Stimulated activated CD8-positive, alpha-beta memory T cell treated with anti-CD3 and anti-CD28 coated beads, Interleukin-4, amount 100 ng/mL, for 24 hours (primary cell): ENCODE measurements around the gene RNF212.
A peak's percentile ranks its signal among the peaks of the same experiment; 100 is the strongest.
"Not testable (repeated sequence)": the region's sequence is repeated elsewhere in the genome, so short reads cannot be mapped to it uniquely, and the experiment has no call there.

Source experiments
- DNase-seq: peaks from one replicate; pipeline ENCODE4 v3.0.0-alpha.2; 2020; ENCODE audit warnings: low read depth

RNF212 gene

DNA sequence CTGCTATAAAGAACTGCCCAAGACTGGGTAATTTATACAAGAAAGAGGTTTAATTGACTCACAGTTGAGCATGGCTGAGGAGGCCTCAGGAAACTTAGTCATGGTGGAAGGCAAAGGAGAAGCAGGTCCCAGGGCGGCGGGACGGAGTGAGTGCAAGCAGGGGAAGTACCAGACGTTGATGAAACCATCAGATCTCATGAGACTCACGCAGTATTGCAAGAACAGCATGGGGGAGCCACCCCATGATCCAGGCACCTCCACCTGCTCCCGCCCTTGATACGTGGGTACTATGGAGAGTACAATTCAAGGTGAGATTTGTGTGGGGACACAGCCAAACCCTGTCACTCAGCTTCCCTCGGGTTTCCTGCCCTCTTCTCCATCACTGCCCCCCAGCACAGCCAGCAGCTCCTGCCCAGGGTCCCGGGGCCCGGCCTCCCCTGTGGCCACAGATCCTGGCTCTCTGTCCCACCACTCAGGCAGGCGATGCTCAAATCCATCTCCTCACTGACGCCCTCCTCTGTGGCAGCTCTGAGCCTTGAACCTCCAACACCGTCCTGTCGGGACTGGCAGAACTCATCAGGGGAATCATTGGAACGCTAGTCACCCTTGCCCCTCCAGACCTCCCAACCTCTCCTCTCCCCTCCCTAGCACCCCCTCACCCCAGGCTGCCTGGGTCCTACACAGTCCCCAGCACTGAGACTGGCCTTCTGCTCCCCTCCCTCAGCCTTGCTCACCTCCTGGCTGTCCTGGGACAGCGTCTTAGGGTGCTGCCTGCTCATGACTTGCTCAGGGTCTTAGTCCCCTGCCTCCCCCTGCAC, 64.4 kb downstream of the RNF212 start:
- no peak for DNase-seq

DNA sequence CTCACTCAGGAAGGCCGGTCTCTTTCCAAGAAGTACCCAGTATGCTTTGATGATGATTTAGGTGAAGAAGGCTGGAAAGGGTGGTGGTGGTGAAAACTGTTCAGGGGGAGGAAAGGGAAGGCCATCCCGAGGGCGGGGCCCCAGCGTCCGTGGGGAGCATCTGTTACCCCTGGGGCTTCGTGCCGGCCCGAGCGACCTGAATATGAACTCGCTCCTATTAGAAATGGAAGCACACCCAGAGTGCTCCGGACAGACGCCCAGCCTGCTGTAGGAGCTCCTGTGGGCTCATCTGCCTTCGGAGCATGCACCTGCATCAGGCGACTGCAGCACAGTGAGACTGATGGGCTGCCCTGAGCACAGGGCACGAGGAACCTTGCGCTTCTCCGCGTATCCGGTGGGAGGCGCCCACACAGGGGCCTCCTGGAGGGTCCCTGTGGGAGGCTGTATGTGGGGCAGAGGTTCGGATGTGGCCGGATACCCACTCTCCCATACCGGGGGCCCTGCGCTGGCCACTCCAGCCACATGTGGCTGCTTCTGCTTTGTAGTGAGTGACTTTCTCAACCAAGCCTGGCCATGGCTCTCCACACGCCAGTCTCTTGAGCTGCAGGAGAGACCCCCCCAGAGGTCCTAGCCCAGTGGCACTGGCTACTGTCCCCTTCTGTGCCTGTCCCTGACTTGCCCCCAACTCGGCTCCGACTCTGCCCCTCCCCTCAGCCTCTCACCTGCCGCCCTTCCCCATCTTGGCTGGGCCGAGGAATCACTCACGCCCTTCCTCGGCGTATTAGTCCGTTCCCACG, 65.2 kb downstream of the RNF212 start:
- no peak for DNase-seq

DNA sequence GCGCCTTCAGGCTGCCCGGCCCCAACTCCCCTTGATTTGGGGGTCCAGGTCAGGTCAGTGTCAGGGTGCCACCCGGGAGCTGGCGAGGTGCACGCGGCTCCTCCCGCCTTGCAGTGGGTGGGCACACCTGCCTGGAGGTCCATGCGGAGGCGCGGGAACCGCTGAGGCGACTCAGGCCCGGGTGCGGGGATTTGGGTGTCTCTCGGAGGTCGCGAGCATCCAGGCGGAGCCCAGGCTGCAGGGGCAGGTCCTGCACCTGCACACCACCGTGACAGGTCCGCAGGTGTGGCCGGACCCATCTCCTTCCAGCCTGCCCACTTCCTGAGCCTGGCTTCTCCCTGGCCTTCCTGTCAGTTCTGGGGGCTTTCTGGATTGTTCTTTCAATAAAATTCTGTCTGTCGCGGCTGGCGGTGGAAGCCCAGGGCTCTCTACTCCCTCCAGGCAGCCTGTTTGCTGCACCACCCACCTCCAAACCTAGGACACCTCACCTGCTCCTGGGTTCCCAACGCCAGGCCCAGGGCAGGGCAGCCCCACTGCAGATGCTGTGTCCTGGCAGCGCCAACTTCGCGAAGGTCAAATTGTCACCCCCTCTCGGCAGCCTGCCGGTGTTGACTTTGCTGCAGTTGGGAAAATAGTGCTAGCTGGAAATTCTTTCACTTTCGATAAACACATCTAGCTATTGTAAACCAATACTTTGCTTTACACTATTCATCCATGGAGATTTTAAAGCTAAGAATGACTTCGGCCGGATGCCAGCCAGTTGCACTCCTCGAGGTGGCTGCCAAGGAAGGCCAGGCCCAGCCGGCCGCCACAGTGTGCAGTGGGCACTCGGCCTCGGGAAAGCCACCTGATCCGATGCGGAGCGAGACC, 66.0 kb downstream of the RNF212 start:
- DNase-seq: no peak

DNA sequence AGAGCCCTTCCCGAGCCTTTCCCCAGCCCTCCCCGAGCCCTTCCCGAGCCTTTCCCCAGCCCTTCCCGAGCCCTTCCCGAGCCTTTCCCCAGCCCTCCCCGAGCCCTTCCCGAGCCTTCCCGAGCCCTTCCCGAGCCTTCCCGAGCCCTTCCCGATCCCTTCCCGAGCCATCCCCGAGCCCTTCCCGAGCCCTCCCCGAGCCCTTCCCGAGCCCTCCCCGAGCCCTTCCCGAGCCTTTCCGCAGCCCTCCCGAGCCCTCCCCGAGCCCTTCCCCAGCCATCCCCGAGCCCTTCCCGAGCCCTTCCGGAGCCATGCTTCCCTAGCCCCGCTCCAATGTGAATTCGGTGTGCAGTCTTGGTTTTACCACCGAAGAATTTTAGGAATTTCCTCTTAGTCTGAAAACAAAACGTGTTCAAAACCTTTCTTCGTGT, 66.8 kb downstream of the RNF212 start:
- DNase-seq: not testable (repeated sequence)

DNA sequence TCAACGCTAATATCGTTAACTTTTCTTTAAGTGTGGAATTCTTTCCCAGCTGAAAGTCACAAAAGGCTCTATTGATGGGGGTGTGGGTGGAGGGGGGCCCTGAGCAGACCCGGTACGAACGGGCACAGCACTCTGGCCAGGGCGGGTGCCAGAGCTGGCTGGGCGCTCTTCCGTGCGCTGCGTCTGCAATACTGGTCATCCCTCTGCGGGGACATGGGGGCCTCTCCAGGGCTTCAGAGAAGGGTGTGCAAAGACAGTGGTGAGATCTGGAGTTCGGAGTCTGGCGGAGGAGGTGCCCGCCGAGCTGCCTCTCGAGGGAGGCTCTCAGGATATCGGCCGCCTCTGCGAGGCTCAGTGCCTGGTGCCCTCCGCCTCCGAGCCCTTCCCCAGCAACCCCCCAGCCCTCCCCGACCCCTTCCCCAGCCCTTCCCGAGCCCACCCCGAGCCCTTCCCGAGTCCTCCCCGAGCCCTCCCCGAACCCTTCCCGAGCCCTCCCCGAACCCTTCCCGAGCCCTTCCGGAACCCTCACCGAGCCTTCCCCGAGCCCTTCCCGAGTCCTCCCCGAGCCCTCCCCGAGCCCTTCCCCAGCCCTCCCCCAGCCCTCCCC, 67.7 kb downstream of the RNF212 start:
- no peak for DNase-seq

DNA sequence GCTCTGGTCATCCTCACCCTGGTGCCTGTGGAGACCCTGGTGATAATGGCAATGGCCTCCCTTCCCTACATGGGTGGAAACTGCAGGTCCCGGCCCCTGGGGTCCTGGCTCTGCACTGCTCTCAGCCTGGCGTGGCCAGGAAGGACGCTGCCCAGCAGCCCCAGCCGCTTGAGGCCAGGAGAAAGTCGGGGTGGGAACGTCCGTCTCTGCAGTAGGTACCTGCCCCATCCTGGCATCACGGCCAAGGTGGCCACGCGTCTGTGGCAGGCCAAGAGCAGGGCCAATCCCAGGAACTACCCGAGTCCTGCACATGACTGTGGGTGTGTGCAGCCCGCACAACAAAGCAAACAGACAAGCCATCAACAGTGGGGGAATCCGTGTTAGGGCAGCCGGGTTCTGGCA, 68.2 kb downstream of the RNF212 start:
- DNase-seq: no peak

DNA sequence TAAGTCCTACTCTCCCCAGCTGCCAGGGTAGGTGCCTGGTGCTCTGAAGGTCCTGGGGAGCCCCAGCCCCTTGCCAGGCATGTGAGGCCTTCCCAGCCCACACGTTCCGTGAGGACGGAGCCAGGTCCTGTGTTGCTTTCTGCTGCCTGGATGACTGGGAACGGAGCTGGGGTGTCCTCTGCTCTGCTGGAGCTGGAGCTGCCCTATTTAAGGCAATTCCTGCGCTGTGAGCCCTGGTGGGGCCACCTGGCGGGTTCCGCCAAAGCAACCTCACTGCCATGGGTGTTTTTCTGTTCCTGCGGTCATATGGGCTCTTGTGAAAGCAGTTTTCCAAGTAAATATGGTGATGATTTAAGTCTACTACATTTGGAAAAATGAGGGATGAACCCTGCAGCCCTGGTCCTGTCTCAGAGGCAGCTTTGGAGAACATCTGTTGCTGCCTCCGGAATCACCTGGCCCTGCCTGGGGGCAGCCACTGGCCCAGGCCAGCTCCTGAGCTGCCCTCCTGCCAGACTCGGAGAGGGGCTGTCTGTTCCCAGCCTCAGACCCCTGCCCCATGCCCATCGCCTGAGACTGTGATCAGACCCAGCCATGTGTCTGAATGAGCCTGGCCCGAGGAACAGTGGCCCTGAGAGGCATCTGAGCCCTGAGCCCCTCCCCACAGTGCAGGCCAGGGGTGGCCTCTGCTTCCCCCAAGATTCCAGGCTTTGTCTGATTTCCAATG, 68.7 kb downstream of the RNF212 start:
- DNase-seq: no peak

DNA sequence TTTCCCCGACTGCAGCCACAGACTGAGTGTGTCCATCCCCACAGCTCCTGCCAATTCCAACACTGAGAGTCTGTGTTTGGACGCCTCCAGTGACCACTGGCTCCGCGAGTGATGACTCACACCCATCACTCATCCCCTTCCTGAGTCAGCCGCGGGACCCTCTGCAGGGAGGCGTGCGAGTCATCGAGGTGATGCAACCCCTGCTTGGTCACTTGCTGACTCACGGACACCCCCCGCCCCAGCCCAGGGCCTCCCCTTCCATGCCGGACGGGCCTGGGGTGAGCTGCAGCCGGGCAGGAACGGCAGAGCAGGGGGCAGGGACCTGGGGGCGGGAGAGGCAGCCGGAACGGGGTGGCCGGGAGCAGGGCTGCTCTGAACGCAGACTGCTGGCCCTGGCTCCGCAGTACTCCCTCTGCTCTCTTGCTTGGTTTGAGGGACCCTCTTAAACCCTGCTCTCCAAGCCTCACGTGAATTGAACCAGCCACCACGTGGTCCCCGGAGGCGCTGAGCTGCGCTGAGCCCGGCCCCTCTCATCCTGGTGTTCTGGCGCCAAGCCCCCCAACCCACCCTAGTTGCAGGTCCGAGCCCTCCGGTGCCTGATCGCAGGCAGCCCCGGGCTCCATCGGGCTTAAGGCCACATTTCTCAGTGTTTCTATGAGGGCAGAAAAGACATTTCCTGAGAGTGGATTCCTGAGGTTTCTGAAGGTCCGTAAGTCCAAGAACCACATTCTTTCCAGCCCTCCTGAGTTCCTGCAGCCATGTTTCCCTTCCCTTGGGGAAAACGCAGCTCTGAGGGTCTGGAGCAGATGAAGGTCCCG, 69.5 kb downstream of the RNF212 start:
- DNase-seq: peak; percentile 16

DNA sequence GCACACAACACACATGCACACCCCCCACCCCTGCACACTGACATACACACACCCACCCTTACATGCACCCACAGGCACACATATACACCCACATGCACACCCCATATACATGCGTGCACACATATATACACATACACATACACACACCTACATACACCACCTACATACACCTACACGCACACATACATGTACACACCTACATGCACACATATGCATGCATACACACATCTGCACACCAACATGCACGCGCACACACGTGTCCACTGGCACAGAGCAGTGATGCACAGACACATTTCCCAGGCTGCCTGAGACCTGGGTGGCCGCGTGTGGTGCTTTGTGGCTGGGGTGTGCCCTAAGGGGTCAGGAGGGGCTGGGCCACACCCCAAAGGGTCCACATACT, 70.2 kb downstream of the RNF212 start:
- DNase-seq: no peak

DNA sequence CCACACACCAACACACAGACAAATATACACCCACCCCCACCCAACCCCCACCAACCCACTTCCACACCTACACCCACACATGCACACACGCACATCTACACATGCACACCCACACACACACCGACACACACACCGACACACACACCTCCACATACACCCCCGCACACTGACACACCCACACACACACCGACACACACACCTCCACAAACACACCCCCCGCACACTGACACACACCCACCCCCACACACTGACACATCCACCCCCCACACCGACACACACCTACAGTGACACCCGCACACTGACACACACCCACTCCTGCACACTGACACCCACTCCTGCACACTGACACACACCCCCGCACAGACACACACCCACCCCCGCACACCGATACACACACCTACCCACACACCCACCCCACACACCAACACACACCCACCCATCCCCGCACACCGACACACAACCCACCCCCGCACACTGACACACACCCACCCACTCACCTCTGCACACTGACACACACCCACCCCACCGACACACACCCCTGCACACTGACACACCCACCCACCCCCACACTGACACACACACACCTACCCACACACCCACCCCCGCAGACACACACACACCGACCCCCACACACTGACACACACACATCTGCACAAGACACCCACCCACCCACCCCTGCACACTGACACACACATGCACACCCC, 70.9 kb downstream of the RNF212 start:
- no peak for DNase-seq

DNA sequence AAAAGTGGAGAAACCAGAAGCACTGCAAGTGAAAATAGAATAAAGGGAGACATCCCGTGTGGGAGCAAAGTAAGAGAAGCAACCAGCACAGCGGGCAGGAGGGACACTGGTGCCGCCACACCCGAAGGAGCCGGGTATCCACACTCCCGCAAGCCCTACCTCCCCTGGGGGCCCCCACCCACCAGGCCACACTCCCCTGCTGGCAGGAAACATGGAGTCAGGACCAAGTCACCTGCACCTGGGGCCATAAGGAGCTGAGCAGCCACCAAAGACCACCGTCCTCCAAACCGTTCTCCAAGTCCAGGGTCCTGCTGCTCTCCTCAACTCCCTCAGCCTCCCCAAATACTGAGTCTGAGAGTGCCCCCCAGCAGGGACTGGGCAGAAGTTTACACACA, 71.4 kb downstream of the RNF212 start:
- DNase-seq: no peak

DNA sequence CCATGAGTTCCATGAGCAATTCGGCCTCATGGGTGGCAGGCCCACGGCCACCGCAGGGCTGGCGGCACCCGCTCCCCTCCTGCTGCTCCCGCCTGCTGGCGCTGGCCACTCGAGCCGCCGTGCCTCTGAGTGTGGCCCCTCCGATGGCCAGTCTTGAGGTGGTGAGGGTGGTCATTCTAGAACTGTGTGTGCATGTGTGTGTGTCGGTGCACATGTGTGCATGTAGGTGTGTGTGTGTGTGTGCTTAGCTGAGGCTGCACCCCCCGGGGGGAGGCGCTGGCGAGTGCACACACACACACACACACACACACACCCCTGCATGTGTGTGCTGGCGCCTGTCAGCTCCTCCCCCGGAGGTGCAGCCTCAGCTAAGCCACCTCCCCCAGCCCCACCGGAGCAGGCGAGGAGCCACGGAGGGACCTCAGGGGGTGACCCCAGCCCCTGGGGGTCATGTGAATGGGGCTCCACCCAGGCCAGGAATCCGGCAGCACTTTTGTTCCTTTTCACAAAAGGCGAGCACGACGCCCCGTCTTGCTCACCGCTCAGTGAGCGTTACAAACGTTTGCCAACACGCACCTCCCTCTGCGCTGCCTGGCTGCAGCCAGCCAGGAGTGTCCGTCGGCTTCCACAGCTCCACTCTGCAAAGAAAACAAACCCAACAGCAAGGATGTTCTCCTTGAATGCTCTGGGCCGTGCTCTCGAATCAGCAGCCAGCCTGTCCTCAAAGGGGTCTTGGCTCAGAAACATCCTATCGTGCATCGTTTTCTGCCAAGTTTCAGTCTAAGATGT, 72.0 kb downstream of the RNF212 start:
- no peak for DNase-seq

DNA sequence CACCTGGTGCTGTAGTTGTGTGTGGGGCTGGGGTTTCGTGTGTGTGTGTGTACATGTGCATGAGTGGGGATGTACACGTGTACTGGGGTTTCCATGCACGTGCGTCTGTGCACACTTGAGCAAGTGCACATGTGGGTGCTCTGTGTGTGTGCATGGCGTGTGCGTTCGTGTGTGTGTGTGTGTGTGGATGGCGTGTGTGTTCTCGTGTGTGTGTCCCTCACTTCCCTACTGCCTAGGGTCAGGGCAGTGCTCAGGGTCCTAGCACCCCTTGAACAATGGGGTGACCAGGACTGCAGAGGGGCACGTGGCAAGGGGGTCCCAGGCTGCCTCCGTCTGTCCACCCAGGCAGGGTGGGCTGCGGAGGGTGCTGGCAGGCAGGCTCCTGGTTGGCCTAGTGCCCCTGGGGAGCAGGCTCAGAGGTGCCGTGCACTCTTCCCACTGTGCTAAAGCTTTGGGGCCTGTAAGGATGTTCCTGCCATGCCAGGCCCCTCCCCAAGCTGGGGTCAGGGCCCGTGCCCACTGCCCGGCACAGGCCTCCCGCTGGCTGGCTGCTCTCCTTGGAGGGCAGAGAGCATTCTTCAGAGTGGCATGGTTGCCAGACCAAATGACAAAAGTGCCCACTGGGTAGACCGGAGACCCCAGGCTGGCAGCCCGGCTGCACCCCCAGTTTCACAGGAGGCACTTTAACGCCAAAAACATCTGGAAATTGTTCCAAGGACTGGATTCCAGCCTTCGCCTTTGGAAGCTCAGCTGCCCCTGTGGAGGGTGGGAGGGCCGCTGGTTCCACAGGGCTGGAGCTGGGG, 72.8 kb downstream of the RNF212 start:
- no peak for DNase-seq

DNA sequence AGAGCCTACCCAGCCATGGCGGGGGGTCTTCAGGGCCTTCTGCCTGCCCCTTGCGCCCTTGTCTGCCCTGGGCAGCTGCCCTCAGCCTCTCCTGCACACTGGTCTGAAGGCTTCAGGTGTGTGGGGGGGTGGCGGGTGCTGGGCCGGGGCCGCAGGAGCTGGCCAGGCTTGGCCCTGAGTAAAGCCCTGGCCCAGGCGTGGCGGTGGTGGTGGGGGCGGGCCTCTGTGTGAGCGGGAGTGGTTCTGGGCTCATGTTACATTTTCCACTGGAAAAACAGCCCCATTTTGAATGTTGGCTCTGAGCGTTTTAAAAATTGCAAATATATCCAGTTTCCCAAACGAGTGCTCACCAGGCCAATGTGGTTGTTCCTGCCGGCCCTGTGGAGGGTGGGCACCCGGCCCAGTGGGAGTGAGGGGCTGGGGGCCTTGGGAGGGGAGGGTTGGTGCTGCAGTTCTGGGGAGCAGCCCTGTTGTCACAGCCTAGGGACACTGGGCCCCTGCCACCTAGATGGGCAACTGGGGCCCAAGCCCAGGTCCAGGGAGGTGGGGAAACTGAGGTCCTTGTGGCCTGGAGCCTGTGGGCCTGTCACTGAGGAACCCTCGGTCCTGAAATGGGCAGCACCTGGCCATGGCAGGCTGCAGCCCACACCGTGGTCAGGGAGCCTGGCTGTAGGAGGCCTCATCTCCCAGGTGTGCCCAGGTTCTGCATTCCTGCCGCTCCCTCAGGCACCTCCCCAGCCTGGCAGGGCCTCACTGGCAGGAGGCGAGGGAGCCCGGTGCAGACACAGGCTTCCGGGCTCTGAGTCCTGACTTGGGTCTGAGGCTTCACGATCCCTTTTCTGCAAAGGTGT, 73.6 kb downstream of the RNF212 start:
- no peak for DNase-seq

DNA sequence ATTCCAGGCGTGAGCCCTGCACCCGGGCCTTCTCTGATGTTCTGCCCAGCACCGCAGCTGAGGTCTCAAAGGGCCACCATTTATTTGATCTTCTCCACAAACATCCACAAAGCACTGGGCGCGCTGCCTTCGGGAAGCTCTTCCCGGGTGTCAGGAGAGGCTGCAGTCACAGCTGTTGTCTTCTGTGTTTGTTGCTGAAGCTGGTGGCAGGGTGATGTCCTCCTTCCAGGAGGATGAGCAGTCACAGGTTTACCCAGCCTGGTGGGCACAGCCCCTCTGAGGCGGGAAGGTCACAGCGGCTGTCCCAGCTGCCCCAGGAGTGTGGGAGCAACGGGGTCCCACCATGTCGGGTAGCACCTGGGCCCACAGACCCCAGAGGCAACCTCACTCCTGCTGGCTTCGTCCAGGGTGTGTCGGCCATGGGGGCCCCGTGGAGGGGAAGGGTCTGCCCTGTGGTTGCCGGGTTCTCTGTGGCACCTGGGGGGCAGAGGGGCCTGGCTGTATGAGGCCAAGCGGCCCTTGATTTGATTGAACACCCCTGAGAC, 74.3 kb downstream of the RNF212 start:
- no peak for DNase-seq

DNA sequence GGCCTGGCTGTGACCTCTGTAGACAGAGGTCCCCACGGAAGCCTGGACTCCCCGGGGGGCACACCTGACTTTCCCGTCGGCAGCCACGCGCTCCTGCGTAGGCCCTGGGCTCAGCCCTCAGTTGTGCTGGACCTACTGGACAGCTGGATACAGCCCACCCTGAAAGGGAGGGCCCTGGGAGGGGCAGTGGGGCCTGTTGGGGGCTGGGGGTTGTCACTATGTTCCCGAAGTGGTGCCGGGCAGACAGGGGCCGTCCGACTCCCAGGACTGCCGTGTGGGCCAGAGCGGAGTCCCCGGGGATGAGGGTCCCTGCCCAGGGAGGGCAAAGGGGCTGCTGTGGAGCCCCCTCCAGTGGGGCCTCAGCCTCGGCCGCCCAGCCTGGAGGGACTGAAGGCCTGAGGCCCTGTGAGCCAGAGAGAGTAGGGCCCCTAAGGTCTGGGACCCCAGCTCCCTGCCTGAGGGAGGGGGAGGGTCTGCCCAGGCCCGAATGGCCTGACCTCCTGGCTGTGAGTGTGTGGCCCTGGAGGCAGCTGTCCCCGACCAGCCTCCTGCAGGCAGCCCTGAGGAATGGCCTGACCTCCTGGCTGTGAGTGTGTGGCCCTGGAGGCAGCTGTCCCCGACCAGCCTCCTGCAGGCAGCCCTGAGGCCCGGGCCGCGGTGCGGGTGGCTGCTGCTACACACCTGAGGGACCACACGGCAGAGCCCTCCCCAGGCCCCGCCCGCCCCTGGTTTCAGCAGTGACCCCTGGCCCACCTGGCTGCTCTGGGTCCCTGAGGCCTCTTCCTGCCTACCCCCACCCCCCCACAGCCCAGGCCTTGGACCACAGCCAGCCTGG, 76.2 kb downstream of the RNF212 start:
- no peak for DNase-seq
